ENCODE results near the gene NRXN3. TPM values are rescaled to one million over a fixed set of nuclear protein-coding genes. Genes with fewer than 3 reads are reported as not detected.

Gene NRXN3
- total and polyA plus RNA-seq, 2 experiments from 2014 or later = 5.7 to 7.1 TPM

- H3K4me3 ChIP-seq = no peak overlapping the region
- no peak for DNase-seq (ENCODE audit: low spot score)
- no peaks in the 10 kb centered on the region for H3K4me1 ChIP-seq (ENCODE audit: insufficient read depth)
- no peak overlapping the region for H3K27ac ChIP-seq
- no peaks in the 10 kb centered on the region for H3K27me3 ChIP-seq
- H3K36me3 ChIP-seq (replicated peaks; ENCODE audit: insufficient read depth, low read depth) = no peaks in the 10 kb centered on the region
- WGBS (ENCODE audit: low lambda C conversion rate, missing lambda C conversion rate) = 87% methylated on average over 1 of the region's 1 CpG
- no peaks in the 10 kb centered on the region for H4K20me1 ChIP-seq (ENCODE audit: insufficient read depth, poor library complexity, severe bottlenecking)
- no peaks in the 10 kb centered on the region for H3K9me3 ChIP-seq (ENCODE audit: low read depth)
- no peak overlapping the region for H3K4me2 ChIP-seq
- H3K79me2 ChIP-seq = no peaks in the 10 kb centered on the region
- no peaks in the 10 kb centered on the region for H3K9me2 ChIP-seq (replicated peaks; ENCODE audit: insufficient read depth)
- TF ChIP-seq EZH2phosphoT487 (IDR thresholded peaks at IDR 0.05; ENCODE audit: low read depth, severe bottlenecking, unreplicated experiment) (no peak), EZH2 (IDR thresholded peaks at IDR 0.05; ENCODE audit: borderline replicate concordance) (no peak), CTCF (IDR thresholded peaks at IDR 0.05; ENCODE audit: poor library complexity) (no peak)
- no peak overlapping the region for H2AFZ ChIP-seq
Observed at GRCh38 chr14:78653173-78653572, 483.0 kb downstream of the NRXN3 start.

- Histone ChIP-seq H3K9me3 (ENCODE audit: low read depth) (no peaks in the 10 kb centered on the region), H3K4me3 (no peak overlapping the region), H3K9me2 (replicated peaks; ENCODE audit: insufficient read depth) (no peaks in the 10 kb centered on the region), H3K4me2 (no peak overlapping the region), H3K27ac (no peak overlapping the region), H3K36me3 (replicated peaks; ENCODE audit: insufficient read depth, low read depth) (no peaks in the 10 kb centered on the region), H3K79me2 (no peaks in the 10 kb centered on the region), H2AFZ (no peak overlapping the region), H3K27me3 (no peaks in the 10 kb centered on the region), H4K20me1 (ENCODE audit: insufficient read depth, poor library complexity, severe bottlenecking) (no peaks in the 10 kb centered on the region), H3K4me1 (ENCODE audit: insufficient read depth) (no peaks in the 10 kb centered on the region)
- TF ChIP-seq EZH2 (IDR thresholded peaks at IDR 0.05; ENCODE audit: borderline replicate concordance) (no peak), EZH2phosphoT487 (IDR thresholded peaks at IDR 0.05; ENCODE audit: low read depth, severe bottlenecking, unreplicated experiment) (no peak), CTCF (IDR thresholded peaks at IDR 0.05; ENCODE audit: poor library complexity) (no peak)
- no peak for DNase-seq (ENCODE audit: low spot score)
- WGBS (ENCODE audit: low lambda C conversion rate, missing lambda C conversion rate) = 86% methylated on average over 4 of the region's 4 CpGs
Observed at GRCh38 chr14:78657451-78657850, 487.3 kb downstream of the NRXN3 start.

GRCh38 chr14:78664841-78665240 is 494.7 kb downstream of the NRXN3 start:
- H3K27me3 ChIP-seq = no peaks in the 10 kb centered on the region
- no peak overlapping the region for H3K4me3 ChIP-seq
- 64% methylated on average over 1 of the region's 1 CpG for WGBS (ENCODE audit: low lambda C conversion rate, missing lambda C conversion rate)
- H2AFZ ChIP-seq = no peak overlapping the region
- no peak overlapping the region for H3K4me2 ChIP-seq
- no peaks in the 10 kb centered on the region for H3K9me2 ChIP-seq (replicated peaks; ENCODE audit: insufficient read depth)
- H3K36me3 ChIP-seq (replicated peaks; ENCODE audit: insufficient read depth, low read depth) = no peaks in the 10 kb centered on the region
- H4K20me1 ChIP-seq (ENCODE audit: insufficient read depth, poor library complexity, severe bottlenecking) = no peaks in the 10 kb centered on the region
- H3K79me2 ChIP-seq = no peaks in the 10 kb centered on the region
- no peak for DNase-seq (ENCODE audit: low spot score)
- no peaks in the 10 kb centered on the region for H3K4me1 ChIP-seq (ENCODE audit: insufficient read depth)
- TF ChIP-seq EZH2phosphoT487 (IDR thresholded peaks at IDR 0.05; ENCODE audit: low read depth, severe bottlenecking, unreplicated experiment) = no peak
- TF ChIP-seq CTCF (IDR thresholded peaks at IDR 0.05; ENCODE audit: poor library complexity) = no peak
- TF ChIP-seq EZH2 (IDR thresholded peaks at IDR 0.05; ENCODE audit: borderline replicate concordance) = no peak
- H3K27ac ChIP-seq = no peak overlapping the region
- no peaks in the 10 kb centered on the region for H3K9me3 ChIP-seq (ENCODE audit: low read depth)
